Common myeloid progenitor, CD34-positive (primary cell): ENCODE measurements around the gene SNRK.
A peak's percentile ranks its signal among the peaks of the same experiment; 100 is the strongest.

Source experiments
- CTCF ChIA-PET: fragments of 350-600 bp; sonication (Branson Sonifier 250); formaldehyde crosslinking; loops from one replicate; lab custom pipeline; 2021; ENCODE audit warnings: antibody characterized with exemption; lab: Charles Lee
- POLR2A ChIA-PET: fragments of 350-600 bp; sonication (Branson Sonifier 250); formaldehyde crosslinking; loops from one replicate; lab custom pipeline; 2021; ENCODE audit warnings: antibody characterized with exemption; lab: Charles Lee
- DNase-seq, 3 donors: peaks; one replicate each; pipeline versions ENCODE4 v3.0.0 to v3.0.0-alpha.2; 2013
- H3K27ac ChIP-seq, 2 experiments: 1 replicate in 1 of 2; 2 replicates in 1 of 2; pipeline ENCODE4 v1.7.0; 2013; ENCODE audit warnings: inconsistent platforms in 2 of 2, low read length in 2 of 2, mild to moderate bottlenecking in 2 of 2, low read depth in 1 of 2, moderate library complexity in 1 of 2; ENCODE audit not compliant: severe bottlenecking in 2 of 2, insufficient read depth in 1 of 2, poor library complexity in 1 of 2
- H3K27me3 ChIP-seq, 5 experiments: replicated peaks in 2 of 5; 1 replicate in 3 of 5; 2 replicates in 2 of 5; pipeline versions ENCODE4 v1.6.1 to v1.7.0; 2013; ENCODE audit warnings: low read length in 4 of 5, mild to moderate bottlenecking in 2 of 5, moderate library complexity in 2 of 5, inconsistent platforms in 1 of 5; ENCODE audit not compliant: insufficient read depth in 5 of 5, control insufficient read depth in 4 of 5
- H3K36me3 ChIP-seq, 4 experiments: 1 replicate in 2 of 4; 2 replicates in 2 of 4; pipeline versions ENCODE4 v1.6.1 to v1.7.0; 2013; ENCODE audit warnings: low read length in 3 of 4, control low read depth in 1 of 4, mild to moderate bottlenecking in 1 of 4; ENCODE audit not compliant: control insufficient read depth in 4 of 4, insufficient read depth in 4 of 4
- H3K4me1 ChIP-seq, 4 experiments: 1 replicate in 3 of 4; 2 replicates in 1 of 4; pipeline versions ENCODE4 v1.6.1 to v1.7.1; 2013; ENCODE audit warnings: low read length in 3 of 4, mild to moderate bottlenecking in 3 of 4, control low read depth in 1 of 4, inconsistent platforms in 1 of 4, moderate library complexity in 1 of 4; ENCODE audit not compliant: control insufficient read depth in 4 of 4, insufficient read depth in 4 of 4; ENCODE audit errors: control extremely low read depth in 1 of 4
- H3K4me3 ChIP-seq, 7 experiments: 1 replicate in 4 of 7; 2 replicates in 3 of 7; pipeline versions ENCODE4 v1.5.1 to v1.7.0; 2013; ENCODE audit warnings: mild to moderate bottlenecking in 7 of 7, low read length in 6 of 7, moderate library complexity in 6 of 7, inconsistent platforms in 2 of 7, low read depth in 2 of 7, control low read depth in 1 of 7; ENCODE audit not compliant: insufficient read depth in 4 of 7, control insufficient read depth in 1 of 7; ENCODE audit errors: extremely low read depth in 1 of 7
- H3K9me3 ChIP-seq, 5 experiments: 1 replicate in 4 of 5; 2 replicates in 1 of 5; pipeline versions ENCODE4 v1.6.1 to v1.7.1; 2013; ENCODE audit warnings: low read length in 4 of 5, mild to moderate bottlenecking in 2 of 5, inconsistent platforms in 1 of 5, low read depth in 1 of 5, moderate library complexity in 1 of 5; ENCODE audit not compliant: control insufficient read depth in 4 of 5, insufficient read depth in 2 of 5; ENCODE audit errors: control extremely low read depth in 1 of 5
- WGBS: methylation state at CpG from one replicate; pipeline ENCODE4 v1.1.5; 2013; ENCODE audit not compliant: insufficient coverage; 5-methylcytosine and 5-hydroxymethylcytosine counted together

The SNRK gene

DNA sequence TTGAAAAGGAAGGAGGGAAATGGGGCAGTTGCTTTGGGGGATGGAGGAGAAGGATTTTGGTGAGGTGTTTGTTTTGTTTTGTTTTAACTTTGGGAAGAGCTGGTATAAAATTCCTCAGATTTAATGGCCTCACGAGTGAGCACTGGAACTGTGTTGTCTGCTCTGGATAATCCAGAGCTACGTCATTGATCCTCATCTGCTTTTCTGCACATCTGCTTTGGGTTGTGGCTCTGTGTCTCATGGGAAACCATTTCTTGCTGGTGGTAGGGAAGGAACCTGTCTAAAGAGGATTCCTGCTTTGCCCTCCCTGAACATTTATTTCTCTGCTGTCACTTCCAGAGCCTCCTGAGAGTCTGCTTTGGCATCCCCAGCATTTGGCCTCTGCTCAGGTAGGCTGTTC is 3.1 kb downstream of the SNRK start:
- Histone ChIP-seq H3K4me3 (peak overlapping the region in 6 of 7 experiments; percentile 79 to 97 (median 86)), H3K9me3 (no peaks in the 10 kb centered on the region), H3K36me3 (peaks cover 0 to 8% (median 3%) of the 10 kb centered on the region in 4 experiments), H3K4me1 (peaks cover 37 to 73% (median 60%) of the 10 kb centered on the region in 4 experiments), H3K27ac (peak overlapping the region; percentile 62 to 82), H3K27me3 (no peaks in the 10 kb centered on the region)
- WGBS, result 80% methylated on average over 1 of the region's 2 CpGs
- ChIA-PET CTCF (interaction anchor here (1.5 to 1.9 kb wide), 2 partner anchors 11 to 115 kb away, joined by 4 read pairs; no protein-coding TSS in a partner anchor), POLR2A (no interaction called here)
- DNase-seq, result no peak

DNA sequence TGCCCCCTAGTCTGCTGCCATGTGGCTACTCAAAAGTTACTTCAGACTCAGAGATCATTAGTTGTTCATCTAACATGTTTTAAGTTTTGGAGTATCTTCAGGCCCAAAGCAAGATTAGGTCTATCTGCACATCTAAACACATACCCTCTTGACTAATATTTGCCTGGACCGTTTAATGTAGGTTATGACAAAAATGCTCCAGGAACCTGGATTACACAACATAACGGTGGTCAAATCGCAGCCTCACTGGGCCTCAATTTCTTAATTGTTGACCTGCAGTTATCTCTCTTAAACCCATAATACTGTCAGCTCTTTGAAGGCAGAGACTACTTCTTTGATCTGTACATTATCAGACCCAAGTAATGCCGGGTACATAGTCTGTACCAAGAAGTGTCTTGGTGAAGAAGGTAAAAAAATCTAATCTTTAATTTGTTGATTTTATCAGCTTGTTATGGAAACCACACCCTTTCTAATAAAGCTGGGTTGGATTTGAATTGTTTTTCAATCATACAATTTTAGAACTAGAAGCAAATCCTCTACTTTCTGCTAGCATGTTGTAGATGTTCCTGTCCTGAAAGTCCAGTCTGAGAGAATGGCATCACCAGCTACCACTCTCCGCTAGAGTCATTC is 3.6 kb downstream of the SNRK start:
- 77% methylated on average over 4 of the region's 5 CpGs for WGBS
- Histone ChIP-seq H3K9me3 (no peaks in the 10 kb centered on the region), H3K36me3 (peaks cover 0 to 10% (median 3%) of the 10 kb centered on the region in 4 experiments), H3K27me3 (no peaks in the 10 kb centered on the region), H3K4me1 (peaks cover 41 to 78% (median 63%) of the 10 kb centered on the region in 4 experiments), H3K27ac (peak overlapping the region in 1 of 2 experiments; percentile 82), H3K4me3 (peak overlapping the region in 5 of 7 experiments; percentile 3 to 97 (median 58))
- no peak for DNase-seq
- ChIA-PET POLR2A (no interaction called here), CTCF (interaction anchor here (1.0 to 1.9 kb wide), 3 partner anchors 10 to 14 kb away, joined by 3 to 4 read pairs (median 4); no protein-coding TSS in a partner anchor)

DNA sequence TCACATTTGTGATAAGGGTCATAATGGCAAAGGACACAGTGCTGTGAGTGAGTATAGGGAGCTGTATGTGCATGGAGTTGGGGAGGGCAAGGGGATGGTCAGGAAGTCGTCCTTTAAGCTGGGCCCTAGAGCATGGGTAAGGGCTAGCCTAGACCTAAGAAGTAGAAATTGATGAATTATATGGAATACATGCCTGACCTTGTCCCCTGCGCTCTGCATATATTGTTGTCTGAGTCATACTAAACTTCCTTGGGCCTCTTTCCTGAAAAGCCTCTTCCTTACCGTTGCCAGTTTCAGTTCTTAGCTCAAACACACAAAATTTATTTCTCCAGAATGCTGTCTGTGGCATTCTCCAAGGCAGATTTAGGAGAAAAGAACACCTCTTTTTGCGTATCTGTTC is 4.6 kb downstream of the SNRK start:
- H3K36me3 ChIP-seq, result peaks cover 0 to 10% (median 3%) of the 10 kb centered on the region in 4 experiments
- H3K4me3 ChIP-seq, result peak overlapping the region in 6 of 7 experiments; percentile 16 to 62 (median 52)
- ChIA-PET POLR2A (interaction anchor here (0.5 to 1.2 kb wide), 3 partner anchors 14 to 44 kb away, joined by 3 to 4 read pairs (median 3); no protein-coding TSS in a partner anchor), CTCF (interaction anchor here (1.0 to 1.2 kb wide), 2 partner anchors 9 to 15 kb away, joined by 3 to 4 read pairs; no protein-coding TSS in a partner anchor)
- no peaks in the 10 kb centered on the region for H3K9me3 ChIP-seq
- DNase-seq, result peak; percentile 32 to 47 (median 33)
- H3K4me1 ChIP-seq, result peaks cover 48 to 83% (median 72%) of the 10 kb centered on the region in 4 experiments
- 0% methylated on average over 2 of the region's 4 CpGs for WGBS
- peak overlapping the region; percentile 44 to 80 for H3K27ac ChIP-seq
- no peaks in the 10 kb centered on the region for H3K27me3 ChIP-seq

GRCh38 chr3:43291546-43291945 is 5.2 kb downstream of the SNRK start:
- DNase-seq, result no peak
- ChIA-PET CTCF (interaction anchor here (0.7 kb wide), 1 partner anchor 318 kb away, joined by 3 read pairs; no protein-coding TSS in a partner anchor), POLR2A (interaction anchor here (0.6 to 1.2 kb wide), 2 partner anchors 42 to 44 kb away, joined by 3 read pairs; no protein-coding TSS in a partner anchor)
- Histone ChIP-seq H3K4me3 (peak overlapping the region in 3 of 7 experiments; percentile 46 to 62 (median 58)), H3K9me3 (no peaks in the 10 kb centered on the region), H3K4me1 (peaks cover 52 to 88% (median 76%) of the 10 kb centered on the region in 4 experiments), H3K27ac (peak overlapping the region; percentile 44 to 80), H3K36me3 (peaks cover 0 to 10% (median 3%) of the 10 kb centered on the region in 4 experiments), H3K27me3 (no peaks in the 10 kb centered on the region)
- 88% methylated on average over 1 of the region's 1 CpG for WGBS

- Histone ChIP-seq H3K4me1 (peaks cover 57 to 84% (median 67%) of the 10 kb centered on the region in 4 experiments), H3K4me3 (no peak overlapping the region), H3K27ac (peak overlapping the region in 1 of 2 experiments; percentile 60), H3K36me3 (peaks cover 0 to 10% (median 3%) of the 10 kb centered on the region in 4 experiments), H3K27me3 (no peaks in the 10 kb centered on the region), H3K9me3 (no peaks in the 10 kb centered on the region)
- POLR2A ChIA-PET, result interaction anchor here (0.7 kb wide), 1 partner anchor 54 kb away, joined by 3 read pairs; no protein-coding TSS in a partner anchor
- no CpG with 5 or more reads among the region's 1 CpG for WGBS
- CTCF ChIA-PET, result interaction anchor here (0.9 to 3.6 kb wide), 5 partner anchors 9 to 72 kb away, joined by 3 to 19 read pairs (median 3); partner anchors contain the start of gene SNRK
- no peak for DNase-seq
Measured at GRCh38 chr3:43294975-43295374, 8.6 kb downstream of the SNRK start.

- H3K36me3 ChIP-seq, result peaks cover 0 to 5% (median 2%) of the 10 kb centered on the region in 4 experiments
- H3K27me3 ChIP-seq, result no peaks in the 10 kb centered on the region
- peak; percentile 62 to 93 (median 88) for DNase-seq
- ChIA-PET CTCF (interaction anchor here (0.5 to 3.6 kb wide), 6 partner anchors 11 to 317 kb away, joined by 3 to 19 read pairs (median 4); partner anchors contain the start of gene SNRK), POLR2A (interaction anchor here (0.6 to 0.9 kb wide), 3 partner anchors 8 to 172 kb away, joined by 3 to 5 read pairs (median 3); partner anchors contain the start of gene SNRK)
- WGBS, result 0% methylated on average over 1 of the region's 1 CpG
- peak overlapping the region in 6 of 7 experiments; percentile 25 to 65 (median 45) for H3K4me3 ChIP-seq
- peak overlapping the region in 1 of 2 experiments; percentile 60 for H3K27ac ChIP-seq
- H3K4me1 ChIP-seq, result peaks cover 42 to 68% (median 53%) of the 10 kb centered on the region in 4 experiments
- H3K9me3 ChIP-seq, result no peaks in the 10 kb centered on the region
Measured at GRCh38 chr3:43296565-43296964, 10.2 kb downstream of the SNRK start.
